ENCODE results near the gene S100P. TPM values are rescaled to one million over a fixed set of nuclear protein-coding genes. Genes with fewer than 3 reads are reported as not detected.

The S100P gene
- total RNA-seq, 2 donors from 2014 or later = 0.87 to 2.5 TPM

DNA sequence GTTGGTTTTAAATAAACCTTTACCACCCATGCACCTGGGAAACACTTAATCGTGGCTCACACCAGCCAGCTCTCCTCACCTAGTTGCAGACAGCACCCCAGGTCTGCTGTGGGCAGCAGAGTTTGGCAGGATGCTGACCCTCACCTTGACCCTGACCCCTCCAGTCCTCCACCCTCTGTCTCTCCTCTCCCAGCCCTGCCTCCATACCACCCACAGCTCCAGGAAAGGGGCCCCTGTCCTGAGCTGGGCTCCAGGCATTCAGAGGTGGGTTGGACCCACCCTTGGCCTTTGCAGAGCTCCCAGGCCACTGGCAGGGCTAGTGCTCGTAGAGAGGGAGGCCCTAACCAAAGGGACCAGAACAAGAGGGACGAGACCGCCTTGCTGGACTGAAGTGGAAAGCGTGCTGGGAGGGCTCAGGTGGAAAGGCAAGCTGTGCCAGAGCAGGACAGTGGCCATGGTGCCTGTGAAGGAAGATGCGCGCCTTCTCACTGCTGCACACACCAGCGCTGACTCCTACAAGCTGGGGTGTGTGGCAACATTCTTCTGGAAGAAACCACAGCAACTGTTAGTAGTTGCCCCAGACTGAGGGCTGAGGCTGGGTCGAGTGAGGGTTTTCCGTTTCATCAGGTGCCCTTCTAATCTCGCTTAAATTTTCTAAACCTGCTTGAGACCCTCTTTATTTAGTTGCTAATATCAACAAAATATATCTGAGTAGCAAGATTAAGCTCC is 10.7 kb upstream of the S100P start:
- Mint-ChIP-seq H3K9me3 (no peaks in the 10 kb centered on the region), H3K36me3 (ENCODE audit: low read depth) (peaks cover 21% of the 10 kb centered on the region), H3K4me3 (no peak overlapping the region), H3K4me1 (peaks cover 6% of the 10 kb centered on the region), H3K27me3 (no peaks in the 10 kb centered on the region), H3K27ac (no peak overlapping the region)
- no peak for ATAC-seq (replicated peaks)

- Mint-ChIP-seq H3K4me1 (peaks cover 22% of the 10 kb centered on the region), H3K4me3 (no peak overlapping the region), H3K27ac (no peak overlapping the region), H3K9me3 (no peaks in the 10 kb centered on the region), H3K36me3 (ENCODE audit: low read depth) (peaks cover 8% of the 10 kb centered on the region), H3K27me3 (no peaks in the 10 kb centered on the region)
- no peak for ATAC-seq (replicated peaks)
These were observed 9.0 kb upstream of the S100P start for GRCh38 chr4:6684656-6685055.

- peak overlapping the region; percentile 63 for H3K27ac Mint-ChIP-seq
- no peak for ATAC-seq (replicated peaks)
- H3K4me1 Mint-ChIP-seq = peaks cover 37% of the 10 kb centered on the region
- no peaks in the 10 kb centered on the region for H3K9me3 Mint-ChIP-seq
- no peaks in the 10 kb centered on the region for H3K27me3 Mint-ChIP-seq
- H3K4me3 Mint-ChIP-seq = no peak overlapping the region
- no peaks in the 10 kb centered on the region for H3K36me3 Mint-ChIP-seq (ENCODE audit: low read depth)
These were observed 7.4 kb upstream of the S100P start for GRCh38 chr4:6686104-6686787.

DNA sequence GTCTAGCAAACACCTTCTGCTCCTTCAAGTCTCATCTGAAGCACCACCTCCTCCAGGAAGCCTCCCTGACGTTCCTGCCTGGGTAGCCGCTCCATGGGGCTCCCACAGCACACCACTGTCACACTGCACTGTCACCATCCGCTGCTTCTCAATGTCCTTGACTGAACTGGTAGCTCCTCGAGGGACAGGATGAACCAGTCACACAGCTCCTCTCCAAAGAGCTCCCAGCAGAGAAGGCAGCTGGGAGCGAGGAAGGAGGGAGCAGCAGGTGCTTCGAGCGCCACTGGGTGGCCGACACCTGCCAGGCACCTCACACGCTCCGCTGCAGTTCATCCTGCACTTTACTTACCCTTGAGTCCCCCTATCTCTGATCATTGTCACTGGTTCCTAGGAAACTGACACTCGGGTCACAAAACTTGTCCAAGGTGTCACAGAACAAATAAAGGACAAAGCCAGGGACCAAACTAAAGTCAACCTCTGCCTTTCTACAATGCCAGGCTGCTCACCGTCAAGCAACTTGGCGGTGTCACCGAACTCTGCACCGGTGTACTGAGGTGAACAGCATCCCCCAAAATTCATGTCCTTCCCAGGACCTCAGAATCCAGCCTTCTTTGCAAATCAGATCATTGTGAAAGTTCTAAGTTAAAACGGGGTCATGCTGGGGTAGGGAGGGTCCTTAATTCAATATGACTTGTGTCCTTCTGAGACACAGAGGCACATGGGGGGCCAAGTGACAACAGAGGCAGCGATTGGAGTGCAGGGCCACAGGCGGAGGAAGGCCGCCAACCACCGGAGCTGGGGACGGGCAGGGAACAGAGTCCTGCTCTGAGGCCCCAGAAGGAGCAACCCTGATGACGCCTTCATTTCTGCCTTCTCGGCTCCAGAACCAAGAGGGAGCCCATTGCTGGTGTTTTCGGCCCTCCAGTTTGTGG is 5.5 kb upstream of the S100P start:
- Mint-ChIP-seq H3K27ac (peak overlapping the region; percentile 97), H3K4me1 (peaks cover 43% of the 10 kb centered on the region)

DNA sequence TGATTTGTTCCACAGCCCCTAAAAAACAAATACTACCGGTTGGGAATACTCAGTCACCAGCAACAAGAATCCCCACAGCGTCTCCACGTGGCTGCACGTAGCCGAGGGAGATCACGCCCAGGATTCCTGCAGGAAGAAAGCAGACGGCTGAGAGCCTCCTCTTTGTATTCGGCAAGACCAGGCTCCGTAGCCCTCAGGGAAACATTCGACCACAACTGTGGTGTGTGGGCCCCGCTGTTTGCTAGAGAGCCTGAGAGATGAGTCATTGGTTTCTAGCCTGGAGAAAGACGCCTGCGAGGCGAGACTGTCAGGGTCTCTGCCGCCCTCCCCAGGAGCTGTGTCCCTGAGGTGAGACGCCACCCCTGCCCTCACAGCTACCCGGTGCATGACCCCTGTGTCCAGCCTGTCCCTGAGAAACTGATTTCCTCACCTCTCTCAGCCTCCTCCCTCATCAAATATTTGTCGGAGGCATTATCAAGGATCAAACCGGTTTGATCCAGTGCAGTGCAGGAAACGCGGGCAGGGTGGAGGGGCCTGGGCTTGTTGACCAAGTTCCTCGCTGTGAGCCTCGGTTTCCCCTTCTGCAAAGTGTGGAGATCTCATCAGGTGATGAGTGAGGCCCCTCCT is 4.7 kb upstream of the S100P start:
- Mint-ChIP-seq H3K9me3 (no peaks in the 10 kb centered on the region), H3K4me3 (peak overlapping the region; percentile 92), H3K27me3 (no peaks in the 10 kb centered on the region), H3K36me3 (ENCODE audit: low read depth) (no peaks in the 10 kb centered on the region), H3K27ac (peak overlapping the region; percentile 97), H3K4me1 (peaks cover 49% of the 10 kb centered on the region)
- ATAC-seq (replicated peaks) = peak; percentile 92

More for the DNA sequence above, 5.5 kb upstream of the S100P start:
- Mint-ChIP-seq H3K9me3 (no peaks in the 10 kb centered on the region), H3K27me3 (no peaks in the 10 kb centered on the region), H3K36me3 (ENCODE audit: low read depth) (no peaks in the 10 kb centered on the region), H3K4me3 (peak overlapping the region; percentile 92)
- no peak for ATAC-seq (replicated peaks)

DNA sequence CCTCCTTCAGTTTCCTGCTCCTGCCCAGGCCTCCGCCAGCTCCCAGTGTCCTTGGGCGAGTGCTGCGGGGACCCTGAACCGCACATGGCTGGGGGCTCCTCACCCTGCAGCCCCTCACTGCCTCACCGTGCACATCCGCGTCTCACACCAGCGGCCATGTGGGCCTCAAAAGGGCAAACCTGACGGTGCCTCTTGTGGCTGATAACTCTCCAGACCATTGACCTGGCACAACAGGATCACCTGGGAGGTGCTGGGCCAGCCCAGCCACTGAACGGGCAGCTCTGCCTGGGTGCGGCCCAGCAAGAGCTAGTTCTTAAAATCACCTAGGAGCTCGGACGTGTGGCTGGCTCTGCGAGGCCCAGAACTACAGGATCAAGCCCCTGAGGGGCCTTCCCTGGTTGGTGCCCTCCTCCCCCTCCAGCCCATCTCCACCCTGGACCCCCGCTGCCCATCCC is 4.1 kb upstream of the S100P start:
- peak; percentile 34 for ATAC-seq (replicated peaks)
- Mint-ChIP-seq H3K9me3 (no peaks in the 10 kb centered on the region), H3K27me3 (no peaks in the 10 kb centered on the region), H3K36me3 (ENCODE audit: low read depth) (no peaks in the 10 kb centered on the region), H3K4me1 (peaks cover 50% of the 10 kb centered on the region), H3K27ac (peak overlapping the region; percentile 97), H3K4me3 (peak overlapping the region; percentile 92)

- H3K27me3 Mint-ChIP-seq = no peaks in the 10 kb centered on the region
- peak overlapping the region; percentile 87 for H3K27ac Mint-ChIP-seq
- peak overlapping the region; percentile 81 for H3K4me3 Mint-ChIP-seq
- no peak for ATAC-seq (replicated peaks)
- H3K9me3 Mint-ChIP-seq = no peaks in the 10 kb centered on the region
- no peaks in the 10 kb centered on the region for H3K36me3 Mint-ChIP-seq (ENCODE audit: low read depth)
- peaks cover 64% of the 10 kb centered on the region for H3K4me1 Mint-ChIP-seq
These were observed 1.3 kb upstream of the S100P start for GRCh38 chr4:6692379-6692778.

- H3K36me3 Mint-ChIP-seq (ENCODE audit: low read depth) = no peaks in the 10 kb centered on the region
- peak overlapping the region; percentile 87 for H3K27ac Mint-ChIP-seq
- no peak for ATAC-seq (replicated peaks)
- H3K4me1 Mint-ChIP-seq = peaks cover 64% of the 10 kb centered on the region
- peak overlapping the region; percentile 81 for H3K4me3 Mint-ChIP-seq
- no peaks in the 10 kb centered on the region for H3K9me3 Mint-ChIP-seq
- H3K27me3 Mint-ChIP-seq = no peaks in the 10 kb centered on the region
These were observed 872 bp upstream of the S100P start for GRCh38 chr4:6692806-6693205.

DNA sequence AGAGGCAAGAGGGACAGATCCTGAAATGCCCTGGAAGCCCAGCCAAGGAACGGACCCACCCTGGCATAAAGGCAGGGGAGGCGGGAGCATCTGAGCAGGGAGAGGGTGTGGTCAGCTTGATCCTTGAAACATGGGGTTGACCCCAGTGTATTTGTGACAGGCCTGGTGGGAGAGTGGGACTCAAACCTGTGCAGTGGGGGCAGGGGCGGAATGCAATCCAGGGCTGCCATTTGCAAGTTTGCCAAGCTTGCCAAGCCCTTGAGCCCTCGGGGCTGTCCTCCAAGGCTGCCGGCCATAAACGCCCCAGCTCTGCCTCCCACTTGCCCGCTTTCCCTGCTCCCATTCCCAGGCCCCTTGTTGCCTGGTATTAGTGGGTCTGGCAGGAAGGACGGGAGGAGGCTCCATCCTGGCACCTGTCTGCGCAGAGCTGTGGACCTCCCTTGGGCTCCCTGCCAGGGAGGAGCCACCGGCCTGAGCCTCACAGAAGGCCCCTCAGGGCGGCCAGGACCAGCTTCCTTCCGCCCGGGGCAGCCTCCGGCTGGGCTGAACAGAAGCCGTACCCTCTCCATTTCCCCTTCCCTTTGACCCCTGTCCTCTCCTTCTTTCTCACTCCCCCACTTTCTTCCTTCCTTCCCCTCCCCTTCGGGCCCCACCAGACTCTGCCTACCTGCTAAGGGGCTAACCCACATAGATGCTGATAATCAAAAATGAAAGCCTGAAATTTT is 661 bp downstream of the S100P start:
- Mint-ChIP-seq H3K36me3 (ENCODE audit: low read depth) (no peaks in the 10 kb centered on the region), H3K9me3 (no peaks in the 10 kb centered on the region), H3K4me1 (peaks cover 59% of the 10 kb centered on the region), H3K27me3 (no peaks in the 10 kb centered on the region), H3K27ac (peak overlapping the region; percentile 87), H3K4me3 (peak overlapping the region; percentile 81)
- no peak for ATAC-seq (replicated peaks)

DNA sequence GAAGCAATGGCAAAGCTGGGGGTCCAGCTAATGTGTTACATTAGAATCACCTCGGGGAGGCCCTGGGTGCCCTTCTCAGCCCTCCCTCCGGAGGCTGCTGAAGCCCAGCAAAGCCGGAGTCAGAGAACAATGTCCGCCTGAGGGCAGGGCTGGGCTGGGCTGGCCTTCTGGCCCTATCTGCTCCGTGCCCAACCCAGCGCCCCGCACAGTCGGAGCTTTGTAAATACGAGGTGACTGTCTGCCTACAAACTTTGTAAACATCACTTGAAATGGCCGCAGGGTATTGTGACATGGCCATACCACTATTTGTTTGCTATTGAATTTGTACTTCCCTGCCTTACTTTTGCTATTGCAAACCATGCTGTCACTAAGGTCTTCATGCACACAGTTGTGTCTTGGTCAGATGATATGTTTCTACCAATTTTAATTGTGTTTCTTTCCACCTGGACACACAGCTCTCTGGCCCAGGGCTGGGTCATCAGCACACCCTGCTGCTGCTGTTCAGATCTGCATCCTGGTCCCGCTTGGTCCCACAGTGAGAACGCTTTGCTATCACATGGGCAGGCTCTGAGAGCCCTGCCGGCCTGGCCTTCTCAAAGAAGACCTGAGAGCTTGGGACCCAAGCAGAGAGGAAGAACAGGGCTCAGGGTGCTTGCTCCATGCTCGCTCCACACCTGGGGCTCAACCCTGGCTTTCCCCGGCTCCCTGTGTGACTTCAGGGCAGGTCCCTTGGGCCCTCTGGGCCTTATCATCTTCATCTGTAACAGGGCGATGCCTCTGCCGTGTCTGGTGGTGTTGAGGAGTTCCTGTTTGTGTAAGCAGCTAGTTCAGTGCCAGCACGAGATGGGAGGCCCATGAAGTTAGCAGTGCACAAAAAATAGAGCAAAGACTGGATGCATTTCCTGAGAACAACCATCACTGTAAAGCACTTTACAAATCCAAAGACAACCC is 2.3 kb downstream of the S100P start:
- peak; percentile 69 for ATAC-seq (replicated peaks)
- peaks cover 12% of the 10 kb centered on the region for H3K36me3 Mint-ChIP-seq (ENCODE audit: low read depth)
- H3K4me3 Mint-ChIP-seq = peak overlapping the region; percentile 81
- H3K27ac Mint-ChIP-seq = peak overlapping the region; percentile 87
- peaks cover 52% of the 10 kb centered on the region for H3K4me1 Mint-ChIP-seq
- H3K27me3 Mint-ChIP-seq = no peaks in the 10 kb centered on the region
- H3K9me3 Mint-ChIP-seq = no peaks in the 10 kb centered on the region

- Mint-ChIP-seq H3K4me1 (peaks cover 49% of the 10 kb centered on the region), H3K27me3 (no peaks in the 10 kb centered on the region)
These were observed 2.9 kb downstream of the S100P start for GRCh38 chr4:6696611-6697010.

DNA sequence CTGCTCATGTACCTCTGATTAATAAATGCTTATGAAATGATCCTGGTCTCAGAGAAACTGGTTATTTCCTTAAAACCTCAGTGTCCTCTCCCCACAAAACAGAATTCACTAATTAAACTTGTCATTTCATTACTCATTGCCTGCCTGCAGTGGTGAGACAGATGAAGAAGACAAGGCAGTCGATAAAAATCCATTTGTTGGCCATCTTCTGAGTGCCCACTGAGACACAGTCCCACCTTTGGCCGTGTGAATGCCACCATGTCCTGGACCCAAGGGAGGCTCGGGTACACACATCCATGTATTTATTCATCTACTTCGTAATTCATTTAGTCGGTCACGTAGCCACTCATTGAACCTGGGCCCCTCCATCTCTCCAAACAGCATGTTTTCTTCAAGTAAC is 3.5 kb downstream of the S100P start:
- Mint-ChIP-seq H3K27ac (peak overlapping the region; percentile 87), H3K4me3 (peak overlapping the region; percentile 81), H3K4me1 (peaks cover 49% of the 10 kb centered on the region), H3K27me3 (no peaks in the 10 kb centered on the region), H3K36me3 (ENCODE audit: low read depth) (peaks cover 12% of the 10 kb centered on the region), H3K9me3 (no peaks in the 10 kb centered on the region)
- ATAC-seq (replicated peaks) = peak; percentile 20

More at GRCh38 chr4:6696611-6697010, 2.9 kb downstream of the S100P start:
- Mint-ChIP-seq H3K36me3 (ENCODE audit: low read depth) (peaks cover 12% of the 10 kb centered on the region), H3K27ac (peak overlapping the region; percentile 87), H3K9me3 (no peaks in the 10 kb centered on the region), H3K4me3 (peak overlapping the region; percentile 81)
- peak; percentile 70 for ATAC-seq (replicated peaks)

Measured in activated T-helper 17 cell treated with anti-CD3 and anti-CD28 coated beads, Interleukin-2, amount 50 U/mL, for 72 hours (primary cell).